GM18508 (cell line): ENCODE results near the gene DNAJC5.

Source experiments
- ATAC-seq: cut with Tn5 transposase; IDR thresholded peaks from one replicate; pipeline ENCODE4 v1.9.1; 2021; ENCODE audit warnings: moderate number of reproducible peaks; ENCODE audit not compliant: insufficient read depth, unreplicated experiment

Gene DNAJC5

GRCh38 chr20:63976980-63977738, 82.2 kb downstream of the DNAJC5 start:
- no peak for ATAC-seq

GRCh38 chr20:63977739-63978276, 82.9 kb downstream of the DNAJC5 start:
- ATAC-seq = no peak

GRCh38 chr20:63978319-63979228, 83.6 kb downstream of the DNAJC5 start:
- no peak for ATAC-seq

GRCh38 chr20:63979229-63979556, 84.3 kb downstream of the DNAJC5 start:
- ATAC-seq = no peak

- ATAC-seq = peak; percentile 13
Measured at GRCh38 chr20:63979557-63980316, 84.8 kb downstream of the DNAJC5 start, which contains the start of gene SAMD10. Gene SAMD10, minus strand, starts transcription at chr20:63979642. Its CDS starts 175 bp downstream, at chr20:63979467.

- ATAC-seq = peak; percentile 13
Measured at GRCh38 chr20:63980317-63980805, 85.4 kb downstream of the DNAJC5 start.

- peak; percentile 42 for ATAC-seq
Measured at GRCh38 chr20:63980806-63981728, 86.1 kb downstream of the DNAJC5 start, which contains the start of gene PRPF6. Gene PRPF6, plus strand, starts transcription at chr20:63981132. Its CDS starts 114 bp downstream, at chr20:63981246.

GRCh38 chr20:63982937-63983336, 88.0 kb downstream of the DNAJC5 start:
- no peak for ATAC-seq
